Hematopoietic multipotent progenitor cell (in vitro differentiated cells): ENCODE results near the gene C15orf40. TPM values are rescaled to one million over a fixed set of nuclear protein-coding genes. Genes with fewer than 3 reads are reported as not detected.
A peak's percentile ranks its signal among the peaks of the same experiment; 100 is the strongest.
"Not testable (repeated sequence)": the region's sequence is repeated elsewhere in the genome, so short reads cannot be mapped to it uniquely, and the experiment has no call there.

Experiments
- DNase-seq, 3 donors: peaks; one replicate each; pipeline ENCODE4 v3.0.0-alpha.2; 2011 to 2015; ENCODE audit warnings: low read depth in 2 of 3, low spot score in 2 of 3
- total RNA-seq: library from RNA; depleted of rRNA; stranded (reverse); fragments of >200 nt; gene quantifications from one replicate; pipeline ENCODE4 v1.2.3, GENCODE V29; 2012

C15orf40 gene
- total RNA-seq, 1 donor: 13.2 TPM

- DNase-seq: no peak
Measured at GRCh38 chr15:82958638-82959037, 52.8 kb downstream of the C15orf40 start.

GRCh38 chr15:82952158-82953081, 59.0 kb downstream of the C15orf40 start, which contains the start of gene HOMER2:
Gene HOMER2 (minus strand): TSS chr15:82952720. CDS start chr15:82952535, 185 bp downstream.
- DNase-seq: peak in 2 of 3 donors; percentile 44 to 50

GRCh38 chr15:82951472-82952157, 59.8 kb downstream of the C15orf40 start:
- peak in 2 of 3 donors; percentile 9 to 40 for DNase-seq

- DNase-seq: no peak
Measured at GRCh38 chr15:82950746-82951370, 60.6 kb downstream of the C15orf40 start.

GRCh38 chr15:82950295-82950694, 61.1 kb downstream of the C15orf40 start:
- no peak for DNase-seq

GRCh38 chr15:82946155-82946701, 65.2 kb downstream of the C15orf40 start:
- DNase-seq: no peak

- DNase-seq: no peak
Measured at GRCh38 chr15:82945326-82945725, 66.1 kb downstream of the C15orf40 start.

- DNase-seq: no peak
Measured at GRCh38 chr15:82944821-82945220, 66.6 kb downstream of the C15orf40 start.

GRCh38 chr15:82944056-82944455, 67.4 kb downstream of the C15orf40 start:
- no peak for DNase-seq

- no peak for DNase-seq
Measured at GRCh38 chr15:82943176-82943575, 68.3 kb downstream of the C15orf40 start.

- DNase-seq: no peak
Measured at GRCh38 chr15:82942691-82943090, 68.7 kb downstream of the C15orf40 start.

- DNase-seq: not testable (repeated sequence)
Measured at GRCh38 chr15:82939678-82940077, 71.8 kb downstream of the C15orf40 start.

Other genes with a start within 250 kb of the C15orf40 start
- gene FSD2, start 205.6 kb downstream of the C15orf40 start, total RNA-seq: not detected
- gene WHAMM, start 202.0 kb downstream of the C15orf40 start, total RNA-seq: 6.7 TPM
- gene HOMER2, start 58.9 kb downstream of the C15orf40 start, total RNA-seq: 14.8 TPM
- gene RAMAC, start 25.4 kb downstream of the C15orf40 start, total RNA-seq: 13.5 TPM
- 48.2 TPM for gene BTBD1, start 55.6 kb upstream of the C15orf40 start, total RNA-seq
- 2.4 TPM for gene TM6SF1, start 96.0 kb upstream of the C15orf40 start, total RNA-seq
- gene HDGFL3, start 196.2 kb upstream of the C15orf40 start, total RNA-seq: 6.2 TPM